ENCODE data around the gene OGFOD2.
"Not testable (repeated sequence)": the region's sequence is repeated elsewhere in the genome, so short reads cannot be mapped to it uniquely, and the experiment has no call there.

The OGFOD2 gene

DNA sequence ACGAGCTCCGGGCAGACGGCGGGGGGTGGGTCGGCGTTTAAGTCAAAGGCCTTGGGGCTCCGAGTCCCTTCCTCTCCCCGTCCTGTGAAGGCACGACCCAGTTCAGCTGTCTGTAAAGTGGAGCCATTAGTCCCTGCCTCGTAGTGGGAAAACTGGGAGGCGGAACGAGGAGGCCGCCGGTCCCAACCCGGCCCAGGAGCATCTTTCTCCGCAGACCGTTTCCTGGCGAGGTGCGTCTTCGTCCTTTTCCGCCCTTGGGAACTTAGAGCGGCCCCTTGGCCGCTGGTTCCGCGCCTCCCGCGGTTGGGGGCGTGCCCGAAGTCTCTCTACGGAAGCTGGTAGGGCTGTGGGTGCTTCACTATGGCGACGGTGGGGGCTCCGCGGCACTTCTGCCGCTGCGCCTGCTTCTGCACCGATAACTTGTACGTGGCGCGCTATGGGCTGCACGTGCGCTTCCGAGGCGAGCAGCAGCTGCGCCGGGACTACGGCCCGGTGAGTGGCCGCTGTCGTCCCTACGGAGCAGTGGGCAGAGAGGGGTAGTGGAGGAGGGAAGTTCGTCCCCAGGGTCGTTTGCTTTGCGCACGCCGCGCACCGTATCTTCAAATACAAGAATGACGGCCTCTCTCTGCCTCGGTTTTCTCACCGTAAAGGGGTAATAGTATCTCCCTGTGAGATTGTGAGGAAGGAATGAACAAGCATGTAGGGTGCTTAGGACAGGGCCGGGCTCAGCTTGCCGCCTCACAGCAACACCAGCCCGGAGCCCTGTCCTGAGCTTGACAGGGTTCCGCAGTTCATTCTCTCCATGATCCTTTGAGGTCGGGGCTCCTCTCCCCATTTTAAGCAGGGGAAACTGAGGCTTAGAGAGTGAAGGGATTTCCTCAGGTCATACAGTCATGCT lies at the start of gene OGFOD2:
Gene OGFOD2, plus strand, starts transcription at position 353 of the 898 bp plus-strand sequence. Its CDS starts 8 bp downstream, at position 361.
- FAIRE-seq = no peak

- FAIRE-seq = no peak
Observed at GRCh38 chr12:122927756-122928403, 47.2 kb upstream of the OGFOD2 start.

DNA sequence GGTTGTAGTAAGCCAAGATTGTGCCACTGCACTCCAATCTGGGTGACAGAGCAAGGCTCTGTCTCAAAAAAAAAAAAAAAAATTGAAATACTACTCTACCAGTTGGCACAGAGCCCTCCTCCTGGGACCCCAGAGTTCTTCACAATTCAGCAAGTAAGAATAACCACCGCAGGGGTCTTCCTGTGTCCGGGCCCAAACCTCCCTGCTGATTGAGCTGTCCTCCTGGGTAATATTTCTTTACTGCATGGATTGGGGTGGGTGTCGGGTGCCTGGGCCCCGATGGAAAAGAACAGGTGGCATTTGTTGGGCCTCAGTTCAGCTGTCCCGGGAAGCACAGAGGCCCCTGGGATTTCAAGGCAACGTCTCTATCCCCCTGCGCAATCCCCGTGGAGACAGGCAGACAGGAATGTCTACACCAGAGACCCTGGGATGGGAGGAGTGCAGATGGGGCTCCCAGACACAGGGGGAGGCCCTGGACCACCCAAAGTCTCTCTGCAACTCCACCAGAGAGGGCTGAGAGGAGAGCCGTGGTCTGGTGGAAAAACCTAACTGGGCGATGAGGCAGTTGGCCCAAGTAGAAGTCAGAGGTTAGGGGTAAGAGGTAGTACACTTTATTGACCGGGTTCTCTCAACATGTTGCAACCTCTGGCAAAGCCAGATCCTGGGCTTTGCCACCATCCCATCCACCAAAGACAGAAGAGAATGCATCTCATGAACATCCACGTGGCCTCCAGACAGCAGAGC lies 46.5 kb upstream of the OGFOD2 start:
- FAIRE-seq = no peak

GRCh38 chr12:122929148-122929538 lies 45.9 kb upstream of the OGFOD2 start:
- FAIRE-seq = no peak

DNA sequence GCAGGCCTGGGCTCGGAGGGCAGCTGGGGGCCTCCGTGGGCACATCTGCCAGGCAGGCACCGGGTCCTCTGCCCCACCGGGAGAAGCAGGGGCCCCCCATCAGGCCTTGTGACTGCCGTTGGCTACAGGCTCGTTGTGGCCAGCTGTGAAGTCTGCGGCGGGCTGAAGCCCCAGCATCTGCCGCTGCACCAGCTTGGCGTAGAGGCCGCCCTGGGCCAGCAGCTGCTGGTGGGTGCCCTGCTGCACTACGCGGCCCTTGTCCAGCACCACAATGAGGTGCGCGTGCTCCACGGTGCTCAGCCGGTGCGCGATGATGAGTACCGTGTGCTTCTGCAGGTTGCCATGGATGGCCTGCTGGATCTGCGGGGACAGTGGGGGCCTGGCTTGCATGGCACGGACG lies 45.2 kb upstream of the OGFOD2 start:
- FAIRE-seq = no peak

GRCh38 chr12:122932207-122932606 lies 42.8 kb upstream of the OGFOD2 start:
- FAIRE-seq = no peak

GRCh38 chr12:122934722-122935121 lies 40.3 kb upstream of the OGFOD2 start:
- no peak for FAIRE-seq

- FAIRE-seq = no peak
Observed at GRCh38 chr12:122935318-122935717, 39.7 kb upstream of the OGFOD2 start.

GRCh38 chr12:122937622-122938091 lies 37.4 kb upstream of the OGFOD2 start:
- no peak for FAIRE-seq

- no peak for FAIRE-seq
Observed at GRCh38 chr12:122939125-122939524, 35.9 kb upstream of the OGFOD2 start.

DNA sequence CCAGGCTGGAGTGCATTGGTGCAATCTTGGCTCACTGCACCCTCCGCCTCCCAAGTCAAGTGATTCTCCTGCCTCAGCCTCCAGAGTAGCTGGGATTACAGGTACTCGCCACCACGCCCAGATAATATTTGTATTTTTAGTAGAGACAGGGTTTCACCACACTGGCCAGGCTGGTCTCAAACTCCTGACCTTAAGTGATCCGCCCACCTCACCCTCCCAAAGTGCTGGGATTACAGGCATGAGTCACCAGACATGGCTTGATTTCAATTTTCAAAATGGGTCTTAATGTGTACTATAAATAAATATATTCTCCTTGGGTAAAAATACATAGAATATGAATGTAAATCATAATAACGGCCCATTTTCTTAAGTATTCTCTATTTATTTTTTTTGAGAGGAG lies 33.7 kb upstream of the OGFOD2 start:
- not testable (repeated sequence) for FAIRE-seq

- no peak for FAIRE-seq
Observed at GRCh38 chr12:122942637-122943036, 32.4 kb upstream of the OGFOD2 start.

- FAIRE-seq = no peak
Observed at GRCh38 chr12:122943196-122943595, 31.8 kb upstream of the OGFOD2 start.

GRCh38 chr12:122944605-122945592 lies 30.1 kb upstream of the OGFOD2 start:
- FAIRE-seq = no peak

DNA sequence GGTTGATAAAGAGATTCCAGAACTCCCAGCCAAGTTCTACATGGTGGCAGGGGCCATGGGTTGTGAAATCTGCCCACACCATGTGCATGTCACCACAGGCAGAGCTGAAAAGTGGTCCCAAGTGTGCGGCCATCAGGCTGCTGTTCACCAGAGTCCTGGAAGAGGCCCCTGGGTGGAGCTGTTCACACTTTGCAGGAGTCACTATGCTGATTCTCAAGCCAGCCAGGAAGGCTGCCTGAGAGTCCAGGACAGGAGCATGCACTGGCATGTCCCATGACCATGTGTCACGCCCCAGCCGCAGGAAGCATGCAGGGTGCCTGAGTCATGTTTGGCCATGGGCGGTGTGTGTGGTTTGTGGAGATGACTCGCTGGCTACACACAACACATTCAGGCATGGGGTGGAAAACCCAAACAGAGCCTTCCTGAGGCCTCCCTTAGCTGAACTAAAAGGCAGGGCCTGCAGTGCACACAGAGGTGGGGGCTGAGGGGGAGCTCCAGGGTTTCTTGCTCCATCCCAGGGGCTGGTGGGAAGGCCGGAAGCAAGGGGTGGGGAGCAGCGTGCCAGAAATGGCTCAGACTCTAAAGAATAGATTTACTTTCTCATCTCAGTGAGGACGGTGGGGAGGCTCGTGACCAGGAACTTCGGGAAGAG lies 28.2 kb upstream of the OGFOD2 start:
- no peak for FAIRE-seq

- no peak for FAIRE-seq
Observed at GRCh38 chr12:122947352-122947792, 27.7 kb upstream of the OGFOD2 start.

- FAIRE-seq = no peak
Observed at GRCh38 chr12:122948605-122949004, 26.4 kb upstream of the OGFOD2 start.

DNA sequence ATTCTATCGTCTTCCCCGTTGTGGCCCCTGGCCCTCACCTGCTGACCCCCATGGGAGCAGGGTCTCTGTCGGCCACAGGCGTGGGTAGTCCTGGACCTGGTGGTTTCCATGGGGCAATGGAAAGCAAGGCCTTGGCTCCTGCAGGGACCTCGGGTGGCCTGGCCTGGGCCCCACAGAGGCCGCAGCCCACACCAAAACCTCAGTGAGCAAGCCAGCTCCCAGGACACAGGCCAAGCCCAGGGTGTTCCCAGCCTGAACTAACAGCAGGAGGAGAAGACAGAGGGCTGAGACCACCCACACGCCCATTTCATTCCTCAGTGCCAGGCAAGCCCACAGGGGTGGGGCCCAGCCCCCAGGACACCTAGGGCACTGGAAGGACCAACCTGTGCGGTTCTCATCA lies 25.6 kb upstream of the OGFOD2 start:
- no peak for FAIRE-seq

DNA sequence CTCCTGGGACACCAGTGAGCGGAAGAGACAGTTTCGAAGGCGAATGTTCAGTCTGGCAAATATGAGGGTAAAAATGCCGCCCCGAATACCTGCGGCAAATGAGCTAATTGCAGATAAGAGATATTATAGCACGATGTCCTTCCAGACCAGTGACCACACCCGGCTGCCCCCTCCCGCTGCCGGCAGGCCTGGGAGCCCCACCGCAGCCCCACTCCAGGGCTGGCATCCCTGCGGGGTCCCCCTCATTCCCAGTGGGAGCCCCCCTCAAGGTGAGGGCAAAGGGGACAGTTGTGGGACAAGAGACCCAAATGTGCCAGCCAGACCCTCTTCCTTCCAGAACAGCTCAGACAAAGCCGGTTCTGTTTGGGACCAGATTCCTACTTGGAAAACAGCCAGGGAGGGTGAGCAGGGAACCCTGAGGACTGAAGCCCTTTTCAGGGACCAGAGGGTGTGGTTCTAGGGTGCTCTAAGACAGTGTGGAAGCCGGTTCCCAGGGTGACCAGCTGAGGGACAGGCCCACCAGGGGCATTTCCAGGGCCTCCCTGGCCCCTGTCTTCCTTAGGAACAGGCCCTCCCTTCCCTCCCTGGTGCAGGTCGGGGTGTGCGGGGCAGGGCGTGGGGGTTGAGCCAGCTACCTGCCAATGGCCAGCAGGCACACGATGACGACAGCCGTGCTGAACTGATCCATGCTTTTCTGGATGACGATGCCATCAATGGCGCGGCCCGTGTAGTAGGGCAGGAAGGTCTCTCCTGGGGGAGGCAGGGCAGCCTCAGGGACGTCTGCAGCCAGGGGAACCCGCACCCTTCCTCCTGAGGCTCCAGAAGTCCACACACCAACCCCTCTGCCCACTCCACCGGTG lies 25.0 kb upstream of the OGFOD2 start:
- no peak for FAIRE-seq

DNA sequence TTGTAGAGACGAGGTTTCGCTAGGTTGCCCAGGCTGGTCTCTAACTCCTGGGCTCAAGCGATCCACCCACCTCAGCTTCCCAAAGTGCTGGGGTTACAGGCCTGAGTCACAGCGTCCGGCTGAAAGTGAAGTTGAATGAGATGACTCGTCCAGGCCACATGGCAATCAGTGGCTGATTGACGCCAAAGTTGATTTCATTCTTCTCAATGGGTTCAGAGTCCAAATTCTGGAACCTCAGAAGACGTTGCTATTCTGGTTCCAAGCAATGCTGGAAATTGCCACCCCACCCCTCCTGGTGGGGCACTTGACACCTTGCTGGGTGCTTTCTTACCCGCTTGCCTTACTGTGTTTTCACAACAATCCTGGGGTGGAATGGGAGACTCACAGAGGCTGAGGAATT lies 23.6 kb upstream of the OGFOD2 start:
- FAIRE-seq = no peak

Data from endometrium (tissue), 2 donors.